IMR-90 (cell line): ENCODE results near the gene MEIS3. TPM values are rescaled to one million over a fixed set of nuclear protein-coding genes. Genes with fewer than 3 reads are reported as not detected.

Experiments
- ATAC-seq: fragments of 200-7000 bp; cut with Tn5 transposase; 2 replicates; pipeline ENCODE4 v1.9.1; 2020; ENCODE audit warnings: low read depth, mild to moderate bottlenecking, moderate library complexity
- BruUV-seq: library from RNA; stranded (reverse); fragments of 400-500 nt; replicated peaks from 2 replicates; lab custom pipeline; 2021; lab: Mats Ljungman, UMichigan
- CTCF ChIA-PET: fragments of 300-600 bp; formaldehyde crosslinking; extraction: SDS; loops from one replicate; lab custom pipeline; 2021; ENCODE audit warnings: antibody characterized with exemption; lab: Yijun Ruan, JAX
- POLR2A ChIA-PET: fragments of 300-600 bp; sonication (Branson Sonifier 250); formaldehyde crosslinking; loops from one replicate; lab custom pipeline; 2022; ENCODE audit warnings: antibody characterized with exemption; ENCODE audit not compliant: unreplicated experiment; lab: Charles Lee
- DNase-seq: peaks from one replicate; pipeline ENCODE4 v3.0.0; 2013
- H2AFZ ChIP-seq: replicated peaks from 2 replicates; pipeline ENCODE3; 2013; ENCODE audit warnings: low read length, mild to moderate bottlenecking; ENCODE audit not compliant: poor library complexity
- H2AK5ac ChIP-seq: 2 replicates; pipeline ENCODE4 v1.6.1; 2013; ENCODE audit warnings: low read depth, low read length, inconsistent platforms
- H2AK9ac ChIP-seq: replicated peaks from 2 replicates; pipeline ENCODE3; 2013; ENCODE audit warnings: mild to moderate bottlenecking, low read depth, low read length, moderate library complexity; ENCODE audit not compliant: poor library complexity
- H2BK120ac ChIP-seq: 2 replicates; pipeline ENCODE4 v1.6.1; 2013; ENCODE audit warnings: low read depth, low read length, inconsistent platforms
- H2BK15ac ChIP-seq: 3 replicates; pipeline ENCODE4 v1.6.1; 2013; ENCODE audit warnings: low read depth, low read length, inconsistent platforms
- H2BK20ac ChIP-seq: 2 replicates; pipeline ENCODE4 v1.6.1; 2013; ENCODE audit warnings: low read depth, mild to moderate bottlenecking, inconsistent platforms, low read length, moderate library complexity
- H2BK5ac ChIP-seq: 2 replicates; pipeline ENCODE4 v1.6.1; 2013; ENCODE audit warnings: mild to moderate bottlenecking, low read depth, low read length, inconsistent platforms; ENCODE audit not compliant: poor library complexity, severe bottlenecking
- H3K14ac ChIP-seq: replicated peaks from 2 replicates; pipeline ENCODE4 v1.6.1; 2013; ENCODE audit warnings: low read depth, low read length, inconsistent platforms
- H3K18ac ChIP-seq: 2 replicates; pipeline ENCODE4 v1.6.1; 2013; ENCODE audit warnings: low read depth, low read length, control low read depth
- H3K23ac ChIP-seq: 2 replicates; pipeline ENCODE4 v1.6.1; 2013; ENCODE audit warnings: low read depth, low read length, inconsistent platforms
- H3K27ac ChIP-seq: 2 replicates; pipeline ENCODE4 v1.5.1; 2013; ENCODE audit warnings: mild to moderate bottlenecking, control low read depth, low read length; ENCODE audit not compliant: insufficient read depth
- H3K27me3 ChIP-seq: 2 replicates; pipeline ENCODE4 v1.6.1; 2013; ENCODE audit warnings: low read length; ENCODE audit not compliant: control insufficient read depth, insufficient read depth
- H3K36me3 ChIP-seq: 2 replicates; pipeline ENCODE4 v1.6.1; 2013; ENCODE audit warnings: low read length, mixed read lengths; ENCODE audit not compliant: control insufficient read depth, insufficient read depth
- H3K4ac ChIP-seq: 2 replicates; pipeline ENCODE4 v1.6.1; 2013; ENCODE audit warnings: low read depth, low read length, inconsistent platforms
- H3K4me1 ChIP-seq: 2 replicates; pipeline ENCODE4 v1.6.1; 2013; ENCODE audit warnings: low read length, mixed read lengths; ENCODE audit not compliant: control insufficient read depth, insufficient read depth
- H3K4me2 ChIP-seq: 2 replicates; pipeline ENCODE4 v1.6.1; 2013; ENCODE audit warnings: low read depth, mild to moderate bottlenecking, control low read depth, low read length, moderate library complexity
- H3K4me3 ChIP-seq: 2 replicates; pipeline ENCODE4 v1.5.1; 2013; ENCODE audit warnings: low read depth, mild to moderate bottlenecking, control low read depth, low read length, moderate library complexity; ENCODE audit not compliant: insufficient read depth
- H3K56ac ChIP-seq: 2 replicates; pipeline ENCODE4 v1.6.1; 2013; ENCODE audit warnings: low read length, inconsistent platforms; ENCODE audit not compliant: insufficient read depth; ENCODE audit errors: extremely low read depth
- H3K79me1 ChIP-seq, 2 experiments: 2 replicates each; pipeline ENCODE4 v1.6.1; 2013; ENCODE audit warnings: low read length in 2 of 2, inconsistent platforms in 1 of 2, low read depth in 1 of 2
- H3K9ac ChIP-seq: 2 replicates; pipeline ENCODE4 v1.6.1; 2013; ENCODE audit warnings: low read depth, low read length, control low read depth
- H3K9me1 ChIP-seq: 2 replicates; pipeline ENCODE4 v1.6.1; 2013; ENCODE audit warnings: low read length, inconsistent platforms; ENCODE audit not compliant: insufficient read depth
- H3K9me3 ChIP-seq: 2 replicates; pipeline ENCODE4 v1.6.1; 2013; ENCODE audit warnings: low read length; ENCODE audit not compliant: control insufficient read depth, insufficient read depth
- H4K20me1 ChIP-seq: 2 replicates; pipeline ENCODE4 v1.6.1; 2013; ENCODE audit warnings: low read length, inconsistent platforms; ENCODE audit not compliant: insufficient read depth
- H4K5ac ChIP-seq: 2 replicates; pipeline ENCODE4 v1.6.1; 2013; ENCODE audit warnings: mild to moderate bottlenecking, low read depth, low read length, control low read depth
- H4K8ac ChIP-seq, 2 experiments: 2 replicates each; pipeline ENCODE4 v1.6.1; 2013; ENCODE audit warnings: low read depth in 2 of 2, low read length in 2 of 2, control low read depth in 1 of 2, inconsistent platforms in 1 of 2
- H4K91ac ChIP-seq: 2 replicates; pipeline ENCODE4 v1.6.1; 2013; ENCODE audit warnings: low read depth, low read length, inconsistent platforms; ENCODE audit not compliant: insufficient read depth
- BHLHE40 ChIP-seq: fragments of 150-350 bp; IDR thresholded peaks from 2 replicates; pipeline ENCODE4 v1.6.1; 2016; ENCODE audit warnings: mild to moderate bottlenecking, low read depth, low read length
- MAZ ChIP-seq: IDR thresholded peaks from 2 replicates; pipeline ENCODE4 v1.6.1; 2012; ENCODE audit warnings: low read depth, mild to moderate bottlenecking, low read length, improper control_type of control experiment, moderate library complexity, borderline replicate concordance
- POLR2A ChIP-seq: IDR thresholded peaks from 2 replicates; pipeline ENCODE4 v1.6.1; 2012; ENCODE audit warnings: mild to moderate bottlenecking, low read depth, low read length
- RCOR1 ChIP-seq: IDR thresholded peaks from 2 replicates; pipeline ENCODE4 v1.6.1; 2012; ENCODE audit warnings: mild to moderate bottlenecking, low read length, improper control_type of control experiment; ENCODE audit not compliant: insufficient replicate concordance
- SMC3 ChIP-seq: fragments of 150-350 bp; IDR thresholded peaks from 2 replicates; pipeline ENCODE4 v1.6.1; 2016; ENCODE audit warnings: low read depth, mild to moderate bottlenecking, antibody characterized with exemption, low read length, moderate library complexity
- WGBS, 2 experiments: methylation state at CpG; one replicate each; pipeline versions ENCODE4 v1.1.5 to v1.1.7; 2013; ENCODE audit warnings: missing lambda C conversion rate in 2 of 2; ENCODE audit not compliant: insufficient read length in 1 of 2; ENCODE audit errors: extremely low coverage in 2 of 2; 5-methylcytosine and 5-hydroxymethylcytosine counted together
- dilution Hi-C: fragments of 300-500 bp; cut with HindIII; formaldehyde crosslinking; loops from one replicate; pipeline ENCODE4 v1.14.3; 2018; ENCODE audit warnings: low sequenced_read_pairs; ENCODE audit not compliant: unreplicated experiment
- in situ Hi-C: fragments of 300-500 bp; cut with MboI; formaldehyde crosslinking; loops from 3 replicates; pipeline ENCODE4 v1.14.3; 2019; ENCODE audit warnings: low sequenced_read_pairs, inconsistent platforms, mixed read lengths
- intact Hi-C: fragments of 100-400 bp; cut with micrococcal nuclease; formaldehyde crosslinking; loops from 2 replicates; pipeline ENCODE4 v1.10.0; 2022
- polyA plus RNA-seq, 3 experiments: library from polyadenylated mRNA; depleted of rRNA; stranded (reverse); fragments of >200 nt; gene quantifications; 2 replicates each; pipeline ENCODE4 v1.2.3, GENCODE V29; 2012; ENCODE audit warnings: low replicate concordance in 1 of 3
- total RNA-seq: library from RNA; depleted of rRNA; stranded (reverse); fragments of >200 nt; gene quantifications from 2 replicates; pipeline ENCODE4 v1.2.3, GENCODE V29; 2012
- TF ChIP-seq, protein P1 (sequence below): fragments of 150-350 bp; IDR thresholded peaks from 2 replicates; pipeline ENCODE4 v1.6.1; 2017; ENCODE audit warnings: mild to moderate bottlenecking, antibody characterized with exemption, low read length, low read depth

Gene MEIS3
- total and polyA plus RNA-seq, 2 of the 4 experiments (the other 2 are of a cell fraction): 32.4 to 33.0 TPM

DNA sequence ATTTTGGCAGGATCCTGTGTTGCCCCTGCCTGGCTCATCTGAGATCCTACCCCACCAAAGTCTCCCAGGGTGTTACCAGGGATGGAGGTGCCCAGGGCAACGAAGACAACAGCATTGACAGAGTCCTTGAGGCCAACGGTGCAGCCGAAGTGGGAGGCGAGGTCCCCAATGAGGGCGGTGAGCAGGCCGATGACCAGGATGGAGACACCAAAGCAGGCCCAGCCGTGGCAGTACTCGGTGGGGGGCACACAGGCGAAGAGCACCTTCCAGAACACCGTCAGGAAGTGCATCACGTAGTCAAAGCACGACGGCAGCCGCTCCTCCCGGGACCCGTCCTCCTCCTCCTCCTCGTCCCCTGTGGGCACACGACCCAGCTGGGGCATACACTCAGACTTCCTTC is 12.8 kb upstream of the MEIS3 start:
- no peak overlapping the region for H2AFZ ChIP-seq
- H3K4me2 ChIP-seq: no peak overlapping the region
- peaks cover 11% of the 10 kb centered on the region; the same call in 1 of the 2 replicates for H3K9me1 ChIP-seq
- dilution Hi-C loops (no loop called here), in situ Hi-C loops (loop anchor here (10.0 kb wide), 1 partner anchor 353 kb away; no protein-coding TSS in a partner anchor), intact Hi-C loops (no loop called here)
- no peak overlapping the region for H4K91ac ChIP-seq
- no peak overlapping the region for H2BK120ac ChIP-seq
- H4K5ac ChIP-seq: no peak overlapping the region
- TF ChIP-seq BHLHE40 (no peak), MAZ (no peak), SMC3 (no peak), RCOR1 (no peak), POLR2A (no peak)
- TF ChIP-seq, protein P1, sequence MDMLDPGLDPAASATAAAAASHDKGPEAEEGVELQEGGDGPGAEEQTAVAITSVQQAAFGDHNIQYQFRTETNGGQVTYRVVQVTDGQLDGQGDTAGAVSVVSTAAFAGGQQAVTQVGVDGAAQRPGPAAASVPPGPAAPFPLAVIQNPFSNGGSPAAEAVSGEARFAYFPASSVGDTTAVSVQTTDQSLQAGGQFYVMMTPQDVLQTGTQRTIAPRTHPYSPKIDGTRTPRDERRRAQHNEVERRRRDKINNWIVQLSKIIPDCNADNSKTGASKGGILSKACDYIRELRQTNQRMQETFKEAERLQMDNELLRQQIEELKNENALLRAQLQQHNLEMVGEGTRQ: no peak
- WGBS, 2 experiments: 87% methylated on average over 16 of the region's 18 CpGs; no CpG with 5 or more reads in 1 of the 2 experiments
- H2AK9ac ChIP-seq: no peak overlapping the region
- H3K4ac ChIP-seq: no peak overlapping the region
- no peak overlapping the region for H2BK15ac ChIP-seq
- H3K27ac ChIP-seq: no peak overlapping the region
- H3K18ac ChIP-seq: no peak overlapping the region
- no peak overlapping the region for H3K23ac ChIP-seq
- H3K27me3 ChIP-seq: peaks cover 3% of the 10 kb centered on the region; the same call in 1 of the 2 replicates
- no peaks in the 10 kb centered on the region for H3K36me3 ChIP-seq
- H3K14ac ChIP-seq: no peak overlapping the region
- H3K79me1 ChIP-seq: no peaks in the 10 kb centered on the region
- H3K56ac ChIP-seq: no peak overlapping the region
- ATAC-seq (no peak), DNase-seq (no peak)
- no peak overlapping the region for H2AK5ac ChIP-seq
- H4K20me1 ChIP-seq: peaks cover 8% of the 10 kb centered on the region; the same call in 1 of the 2 replicates
- no peak overlapping the region for H2BK5ac ChIP-seq
- H2BK20ac ChIP-seq: no peak overlapping the region
- BruUV-seq: no TSS peak
- no peak overlapping the region for H4K8ac ChIP-seq
- no peaks in the 10 kb centered on the region for H3K9me3 ChIP-seq
- no peak overlapping the region for H3K9ac ChIP-seq
- ChIA-PET POLR2A (no interaction called here), CTCF (interaction anchor here (1.0 to 2.2 kb wide), 2 partner anchors 52 to 275 kb away, joined by 5 to 10 read pairs; partner anchors contain the start of gene KPTN)
- peaks cover 3% of the 10 kb centered on the region; the same call in 1 of the 2 replicates for H3K4me1 ChIP-seq
- H3K4me3 ChIP-seq: no peak overlapping the region
